Body of pancreas (tissue), 4 donors: ENCODE results near the gene ZNF628. TPM values are rescaled to one million over a fixed set of nuclear protein-coding genes. Genes with fewer than 3 reads are reported as not detected.

Experiments used
- ATAC-seq: fragments of 150-250 bp; one replicate; pipeline ENCODE4 v1.9.1; 2016
- DNase-seq, 4 donors: peaks; one replicate each; pipeline ENCODE4 v3.0.0-alpha.2; 2019
- H3K27ac ChIP-seq, 4 donors: fragments of 200-600 bp; sonication (generic); 1 replicate in 3 of 4; 2 replicates in 1 of 4; pipeline versions ENCODE4 v1.5.1 to v1.6.1; 2016 to 2019; ENCODE audit warnings: mild to moderate bottlenecking in 1 of 4, mixed read lengths in 1 of 4, moderate library complexity in 1 of 4
- H3K27me3 ChIP-seq, 2 donors: fragments of 200-600 bp; sonication (generic); one replicate each; pipeline ENCODE4 v1.6.0; 2016; ENCODE audit warnings: mild to moderate bottlenecking in 1 of 2
- H3K36me3 ChIP-seq, 2 donors: fragments of 200-600 bp; sonication (generic); replicated peaks in 1 of 2; 2 replicates each; pipeline ENCODE4 v1.5.1; 2016; ENCODE audit warnings: low read depth in 2 of 2; ENCODE audit not compliant: insufficient read depth in 1 of 2
- H3K4me1 ChIP-seq: fragments of 200-600 bp; sonication (generic); one replicate; pipeline ENCODE4 v1.6.0; 2016
- H3K4me3 ChIP-seq, 2 donors: fragments of 200-600 bp; sonication (generic); 1 replicate in 1 of 2; 2 replicates in 1 of 2; pipeline ENCODE4 v1.5.1; 2016 to 2019
- H3K9me3 ChIP-seq, 3 donors: fragments of 200-600 bp; sonication (generic); 1 replicate in 2 of 3; 2 replicates in 1 of 3; pipeline ENCODE4 v1.5.1; 2016
- POLR2A ChIP-seq, 3 donors: fragments of 450-650 bp; IDR thresholded peaks; one replicate each; pipeline ENCODE4 v1.6.1; 2016; ENCODE audit warnings: antibody characterized with exemption in 3 of 3, mild to moderate bottlenecking in 2 of 3
- WGBS, 2 donors: methylation state at CpG; one replicate each; pipeline ENCODE4 v1.1.5; 2017; 5-methylcytosine and 5-hydroxymethylcytosine counted together
- intact Hi-C: fragments of 100-400 bp; cut with DNase I; formaldehyde crosslinking; loops from one replicate; pipeline ENCODE4 v1.15.1; 2023
- total RNA-seq, 2 donors: library from RNA; depleted of rRNA; stranded (reverse); fragments of >200 nt; gene quantifications; one replicate each; pipeline ENCODE4 v1.1.0, GENCODE V29; 2016
- TF ChIP-seq, protein P1 (sequence below), 7 experiments: fragments of 450-650 bp in 4 of 7; fragments of 200-600 bp in 3 of 7; sonication (generic) in 3 of 7; IDR thresholded peaks; one replicate each; pipeline ENCODE4 v1.5.1; 2016 to 2019; ENCODE audit warnings: antibody characterized with exemption in 7 of 7

The ZNF628 gene
- total RNA-seq, 2 donors from 2014 or later: 3.4 to 8.2 TPM

DNA sequence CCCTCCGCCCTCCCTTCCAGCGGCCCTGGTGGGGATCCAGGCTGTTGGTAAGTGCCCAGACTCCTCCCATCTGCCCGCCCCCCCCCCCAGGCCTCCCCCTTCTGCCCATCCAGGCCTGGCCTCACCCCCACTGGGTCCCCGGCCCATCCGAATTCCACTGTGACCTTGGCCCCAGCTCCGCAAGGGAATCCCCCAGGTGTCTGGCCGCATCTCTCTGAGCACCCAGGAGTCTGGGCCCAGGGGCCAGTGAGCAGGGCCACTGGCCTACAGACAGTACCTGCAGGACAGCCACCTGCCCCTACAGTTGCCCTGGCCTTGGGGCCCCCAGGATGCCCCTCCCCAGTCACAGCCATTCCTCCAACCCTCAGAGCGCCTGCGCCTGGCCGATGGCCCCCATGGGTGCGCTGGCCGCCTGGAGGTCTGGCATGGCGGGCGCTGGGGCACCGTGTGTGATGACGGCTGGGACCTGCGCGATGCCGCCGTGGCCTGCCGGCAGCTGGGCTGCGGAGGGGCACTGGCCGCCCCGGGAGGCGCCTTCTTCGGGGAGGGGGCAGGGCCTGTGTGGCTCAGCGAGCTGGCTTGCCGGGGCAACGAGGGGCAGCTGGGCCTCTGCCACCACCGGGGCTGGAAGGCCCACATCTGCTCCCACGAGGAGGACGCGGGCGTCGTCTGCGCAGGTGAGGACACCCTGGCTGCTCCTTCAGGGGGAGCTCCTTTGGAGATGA is 12.7 kb downstream of the ZNF628 start:
- DNase-seq: no peak
- 48% methylated on average over 34 of the region's 36 CpGs; no CpG with 5 or more reads in 1 of the 2 donors for WGBS, 2 donors
- Histone ChIP-seq H3K4me3 (no peak overlapping the region), H3K4me1 (peaks cover 37% of the 10 kb centered on the region), H3K36me3 (no peaks in the 10 kb centered on the region), H3K27me3 (no peaks in the 10 kb centered on the region), H3K27ac (peak overlapping the region in 1 of 4 donors; percentile 17), H3K9me3 (no peaks in the 10 kb centered on the region)
- intact Hi-C loops: no loop called here
- TF ChIP-seq, protein P1, sequence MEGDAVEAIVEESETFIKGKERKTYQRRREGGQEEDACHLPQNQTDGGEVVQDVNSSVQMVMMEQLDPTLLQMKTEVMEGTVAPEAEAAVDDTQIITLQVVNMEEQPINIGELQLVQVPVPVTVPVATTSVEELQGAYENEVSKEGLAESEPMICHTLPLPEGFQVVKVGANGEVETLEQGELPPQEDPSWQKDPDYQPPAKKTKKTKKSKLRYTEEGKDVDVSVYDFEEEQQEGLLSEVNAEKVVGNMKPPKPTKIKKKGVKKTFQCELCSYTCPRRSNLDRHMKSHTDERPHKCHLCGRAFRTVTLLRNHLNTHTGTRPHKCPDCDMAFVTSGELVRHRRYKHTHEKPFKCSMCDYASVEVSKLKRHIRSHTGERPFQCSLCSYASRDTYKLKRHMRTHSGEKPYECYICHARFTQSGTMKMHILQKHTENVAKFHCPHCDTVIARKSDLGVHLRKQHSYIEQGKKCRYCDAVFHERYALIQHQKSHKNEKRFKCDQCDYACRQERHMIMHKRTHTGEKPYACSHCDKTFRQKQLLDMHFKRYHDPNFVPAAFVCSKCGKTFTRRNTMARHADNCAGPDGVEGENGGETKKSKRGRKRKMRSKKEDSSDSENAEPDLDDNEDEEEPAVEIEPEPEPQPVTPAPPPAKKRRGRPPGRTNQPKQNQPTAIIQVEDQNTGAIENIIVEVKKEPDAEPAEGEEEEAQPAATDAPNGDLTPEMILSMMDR (IDR thresholded peaks at IDR 0.05): no peak
- no peak for TF ChIP-seq POLR2A (IDR thresholded peaks at IDR 0.05)
- no peak for ATAC-seq

DNA sequence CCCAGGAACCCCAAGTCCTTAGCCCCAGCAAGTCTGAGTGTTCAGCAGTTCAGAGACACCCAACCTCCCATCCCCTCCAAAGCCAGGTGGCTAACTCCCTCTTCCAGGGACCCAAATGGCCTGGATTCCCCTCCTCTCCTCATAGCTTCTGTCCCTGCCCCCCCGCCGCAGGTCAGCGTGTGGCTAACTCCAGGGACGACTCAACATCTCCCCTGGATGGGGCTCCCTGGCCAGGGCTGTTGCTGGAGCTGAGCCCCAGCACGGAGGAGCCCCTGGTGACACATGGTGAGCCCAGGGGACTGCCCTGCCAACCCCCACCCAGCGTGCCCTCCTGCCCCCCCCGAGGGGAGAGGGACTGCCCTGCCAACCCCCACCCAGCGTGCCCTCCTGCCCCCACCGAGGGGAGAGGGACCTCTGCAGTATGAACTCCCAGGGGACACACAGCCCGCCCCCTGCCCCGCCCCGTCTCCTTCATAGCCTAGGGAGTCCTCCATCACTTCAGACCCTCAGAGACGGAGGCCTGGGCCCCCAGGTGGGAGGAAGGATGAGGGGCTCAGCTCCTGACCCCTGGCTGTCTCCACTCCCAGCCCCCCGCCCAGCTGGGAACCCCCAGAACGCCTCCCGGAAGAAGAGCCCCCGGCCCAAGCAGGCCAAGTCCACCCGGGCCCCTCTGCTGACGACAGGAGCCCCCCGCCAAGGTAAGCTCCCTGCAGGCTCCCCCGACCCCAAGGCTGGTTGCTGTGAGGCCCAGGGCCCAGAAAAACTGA is 13.5 kb downstream of the ZNF628 start:
- no peak for TF ChIP-seq POLR2A (IDR thresholded peaks at IDR 0.05)
- TF ChIP-seq, protein P1 (IDR thresholded peaks at IDR 0.05): no peak
- DNase-seq: no peak
- no peaks in the 10 kb centered on the region for H3K27me3 ChIP-seq
- H3K9me3 ChIP-seq: no peaks in the 10 kb centered on the region
- H3K36me3 ChIP-seq: no peaks in the 10 kb centered on the region
- WGBS, 2 donors: 29 to 52% methylated on average over 4 to 19 of the region's 21 CpGs
- peaks cover 30% of the 10 kb centered on the region for H3K4me1 ChIP-seq
- H3K4me3 ChIP-seq: no peak overlapping the region
- no peak overlapping the region for H3K27ac ChIP-seq
- no peak for ATAC-seq
- intact Hi-C loops: no loop called here

DNA sequence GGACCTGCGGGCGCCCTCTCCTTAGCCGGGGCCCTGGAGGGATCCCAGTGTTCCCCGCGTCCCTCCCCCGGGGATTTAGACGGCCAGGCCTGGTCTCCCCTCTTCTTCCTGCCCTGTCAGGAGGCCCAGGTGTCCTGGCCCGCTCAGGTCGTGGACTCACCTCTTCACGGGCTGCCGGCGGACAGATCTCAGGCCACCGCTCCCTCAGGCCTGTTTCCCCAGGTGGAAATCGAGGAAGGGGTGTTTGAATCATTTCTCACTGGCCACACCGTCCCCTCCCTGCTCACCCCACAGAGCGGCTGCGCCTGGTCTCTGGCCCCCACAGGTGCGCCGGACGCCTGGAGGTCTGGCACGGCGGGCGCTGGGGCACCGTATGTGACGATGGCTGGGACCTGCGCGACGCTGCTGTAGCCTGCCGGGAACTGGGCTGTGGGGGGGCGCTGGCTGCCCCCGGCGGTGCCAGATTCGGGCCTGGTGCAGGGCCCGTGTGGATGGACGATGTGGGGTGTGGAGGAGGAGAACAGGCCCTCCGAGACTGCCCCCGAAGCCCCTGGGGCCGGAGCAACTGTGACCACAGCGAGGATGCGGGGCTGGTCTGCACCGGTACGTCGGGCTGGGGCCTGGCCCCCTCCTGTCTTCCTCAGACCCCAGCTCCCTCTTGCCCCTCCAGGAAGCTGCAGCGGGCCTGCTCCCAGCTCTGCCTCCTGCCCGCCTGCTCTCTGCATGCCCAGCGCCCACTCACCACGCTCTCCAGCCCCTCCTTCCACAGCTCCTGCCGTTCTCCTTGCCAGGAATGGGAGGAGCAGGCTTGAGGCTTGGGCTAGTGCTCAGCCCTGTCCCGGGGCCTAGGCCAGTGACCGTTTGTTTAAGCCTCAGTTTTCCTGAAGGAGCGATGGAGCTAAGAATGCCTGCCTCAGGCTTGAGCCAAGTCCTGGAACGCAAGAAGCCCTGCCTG is 14.3 kb downstream of the ZNF628 start:
- no peaks in the 10 kb centered on the region for H3K9me3 ChIP-seq
- peaks cover 22% of the 10 kb centered on the region for H3K4me1 ChIP-seq
- TF ChIP-seq POLR2A (IDR thresholded peaks at IDR 0.05): no peak
- TF ChIP-seq, protein P1 (IDR thresholded peaks at IDR 0.05): no peak
- no peaks in the 10 kb centered on the region for H3K36me3 ChIP-seq
- no peak overlapping the region for H3K27ac ChIP-seq
- intact Hi-C loops: no loop called here
- H3K27me3 ChIP-seq: no peaks in the 10 kb centered on the region
- no peak for DNase-seq
- no peak for ATAC-seq
- no peak overlapping the region for H3K4me3 ChIP-seq
- 59 to 64% methylated on average over 13 to 49 of the region's 52 CpGs for WGBS, 2 donors

DNA sequence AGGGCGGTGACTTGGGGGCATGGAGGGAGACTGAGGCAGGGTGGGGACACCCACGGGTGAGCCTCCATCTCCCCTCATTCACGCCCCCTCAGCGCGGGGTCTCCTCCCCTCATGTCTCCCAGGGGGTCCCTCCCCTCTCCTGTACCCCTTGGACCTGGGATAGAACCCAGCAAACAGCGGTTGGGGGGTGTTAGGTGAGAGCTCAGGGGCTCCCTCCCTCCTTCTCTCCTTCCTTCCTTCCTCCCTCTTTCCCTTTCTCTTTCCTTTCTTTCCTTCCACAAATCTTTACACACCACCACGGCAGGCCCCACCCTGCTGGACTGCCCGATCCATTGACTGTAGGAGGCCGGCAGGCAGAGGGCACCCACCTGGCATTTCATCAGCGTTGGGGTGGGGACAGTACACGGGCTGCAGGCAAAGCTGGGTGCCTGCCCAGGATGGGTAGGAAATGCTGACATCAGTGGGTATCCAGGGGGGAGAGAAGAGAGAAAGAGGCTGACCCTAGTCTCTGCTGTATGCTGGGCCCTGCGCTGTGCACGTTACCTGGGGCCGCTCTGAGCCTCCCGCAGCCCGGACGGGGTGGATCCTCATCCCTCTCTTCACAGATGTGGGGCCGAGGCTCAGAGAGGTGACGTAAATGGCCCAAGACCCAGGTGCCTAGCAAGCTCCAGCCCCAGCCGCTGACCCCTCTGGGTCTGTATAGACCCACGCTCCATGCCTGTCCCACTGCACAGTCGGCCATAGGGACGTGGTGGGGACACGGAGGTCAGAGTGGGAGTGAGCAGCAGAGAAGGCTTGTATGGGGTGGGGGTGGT is 15.3 kb downstream of the ZNF628 start:
- H3K4me3 ChIP-seq: no peak overlapping the region
- no peaks in the 10 kb centered on the region for H3K9me3 ChIP-seq
- no peak for DNase-seq
- no peaks in the 10 kb centered on the region for H3K36me3 ChIP-seq
- intact Hi-C loops: no loop called here
- H3K4me1 ChIP-seq: peaks cover 12% of the 10 kb centered on the region
- H3K27me3 ChIP-seq: no peaks in the 10 kb centered on the region
- WGBS, 2 donors: 59 to 64% methylated on average over 17 to 19 of the region's 24 CpGs
- ATAC-seq: no peak
- TF ChIP-seq, protein P1 (IDR thresholded peaks at IDR 0.05): no peak
- no peak for TF ChIP-seq POLR2A (IDR thresholded peaks at IDR 0.05)
- no peak overlapping the region for H3K27ac ChIP-seq
